Activated CD8-positive, alpha-beta memory T cell treated with anti-CD3 and anti-CD28 coated beads for 48 hours (primary cell): Measurements from ENCODE around the gene SEC22B.
"Not testable (repeated sequence)": the region's sequence is repeated elsewhere in the genome, so short reads cannot be mapped to it uniquely, and the experiment has no call there.

Experiments
- DNase-seq, 3 experiments: peaks; one replicate each; pipeline ENCODE4 v3.0.0-alpha.2; 2020; ENCODE audit warnings: low read depth in 2 of 3, low spot score in 2 of 3

SEC22B gene

DNA sequence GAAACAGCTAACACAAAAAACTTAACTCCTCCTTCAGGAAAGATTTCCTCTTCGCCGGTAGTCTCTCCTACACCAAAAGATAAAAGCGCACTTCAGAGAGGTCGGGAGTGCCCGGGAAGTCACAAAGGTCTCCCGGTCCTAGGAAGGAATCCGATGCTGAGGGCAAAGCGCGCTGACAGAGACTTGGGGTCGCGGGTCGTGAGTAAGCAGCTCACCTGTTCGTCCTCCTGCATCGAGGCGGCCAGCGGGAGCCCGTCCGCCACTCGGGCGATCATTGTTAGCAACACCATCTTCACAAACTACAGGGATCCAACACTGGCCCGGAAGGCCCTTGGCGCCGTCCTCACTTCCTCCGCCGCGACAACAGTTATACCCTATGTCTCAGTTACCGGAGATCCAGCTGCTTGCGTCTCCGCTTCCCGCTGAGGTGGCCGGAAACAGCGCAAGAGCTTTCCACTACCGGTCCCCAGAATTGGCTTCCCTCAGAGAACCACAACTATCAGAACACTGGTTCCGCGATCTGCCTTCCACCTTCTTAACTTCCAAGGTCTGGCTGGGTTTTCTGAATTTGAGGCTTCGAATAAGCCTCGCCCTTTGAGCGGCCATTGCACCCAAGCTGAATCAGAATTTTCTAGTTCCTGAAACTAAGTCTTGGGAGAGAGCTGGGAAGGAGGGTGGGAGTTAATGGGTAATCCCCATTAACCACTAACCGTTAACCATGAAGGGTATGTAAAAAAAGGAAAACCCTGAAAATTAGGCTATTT is at the start of gene SEC22B:
Gene SEC22B, minus strand, starts transcription at position 429 of the 764 bp plus-strand sequence. Its CDS starts 139 bp downstream, at position 290.
- DNase-seq = peak; percentile 68 to 74 (median 68)

DNA sequence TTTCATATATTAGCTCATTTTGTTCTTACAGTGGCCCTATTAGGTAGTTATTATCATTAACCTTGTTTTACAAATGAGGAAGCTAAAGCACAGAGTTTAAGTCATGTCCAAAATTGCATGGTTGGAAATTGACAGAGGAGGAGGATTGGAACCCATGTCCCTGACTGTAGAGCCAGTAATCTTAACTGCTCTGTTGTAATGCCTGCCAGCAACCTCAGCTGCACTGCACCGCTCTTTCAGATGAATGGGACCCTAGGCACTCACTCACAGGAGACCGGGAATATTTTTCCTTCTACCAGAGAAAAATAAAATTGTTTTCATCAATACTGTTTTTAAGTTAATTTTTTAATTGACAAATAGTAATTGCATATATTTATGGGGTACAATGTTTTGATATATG is 41.6 kb upstream of the SEC22B start:
- DNase-seq = not testable (repeated sequence)

DNA sequence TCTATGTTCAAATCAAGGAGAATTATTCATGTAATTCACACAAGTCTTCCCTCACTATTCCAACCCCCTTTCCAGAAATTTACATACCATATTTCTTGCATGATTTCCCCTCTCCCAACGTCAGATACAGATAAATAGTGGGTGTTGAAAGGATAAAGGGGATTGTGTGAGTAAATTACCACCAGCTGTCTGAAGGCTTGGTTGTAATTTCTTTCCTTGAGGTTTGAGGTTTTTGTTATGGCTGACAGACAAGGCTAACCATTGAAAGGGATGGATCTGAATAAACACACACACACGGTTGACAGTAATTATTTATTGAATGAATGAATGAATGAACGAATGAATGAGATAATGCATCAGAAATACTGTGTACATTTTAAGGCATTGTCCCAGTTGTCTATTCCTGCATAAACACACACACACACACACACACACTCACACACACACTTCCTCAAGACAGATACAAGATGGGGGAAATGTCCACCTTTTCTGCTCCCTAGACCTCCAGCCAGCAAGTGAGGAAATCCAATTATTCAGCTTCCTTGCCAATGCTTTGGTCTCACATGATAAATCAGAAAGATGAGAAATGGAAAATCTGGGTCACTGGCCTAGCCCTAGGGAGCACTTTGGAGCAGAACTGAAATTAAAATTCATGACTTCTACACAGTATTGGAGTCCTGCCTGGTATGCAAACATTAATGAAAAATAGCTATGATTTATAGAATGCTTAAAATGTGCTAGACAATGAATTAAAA is 41.0 kb upstream of the SEC22B start:
- DNase-seq = not testable (repeated sequence)

DNA sequence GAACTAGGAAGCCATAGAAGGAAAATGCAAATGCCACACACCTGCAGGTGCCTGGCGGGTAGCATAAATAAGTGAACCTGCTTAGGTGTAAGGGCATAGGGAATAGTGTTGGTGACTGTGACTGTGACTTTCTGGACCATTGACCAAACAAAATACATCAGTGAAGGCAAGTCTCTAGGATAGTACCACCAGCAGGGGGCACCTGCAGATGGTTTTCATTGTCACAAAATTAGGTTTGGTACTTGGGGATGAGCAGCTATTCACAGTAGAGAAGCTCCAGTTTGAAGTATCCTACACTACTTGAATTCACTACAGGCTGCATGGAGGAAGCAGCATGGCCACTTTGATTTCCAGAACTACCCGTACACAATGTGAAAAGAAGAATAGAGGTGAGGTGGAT is 37.3 kb upstream of the SEC22B start:
- not testable (repeated sequence) for DNase-seq

DNA sequence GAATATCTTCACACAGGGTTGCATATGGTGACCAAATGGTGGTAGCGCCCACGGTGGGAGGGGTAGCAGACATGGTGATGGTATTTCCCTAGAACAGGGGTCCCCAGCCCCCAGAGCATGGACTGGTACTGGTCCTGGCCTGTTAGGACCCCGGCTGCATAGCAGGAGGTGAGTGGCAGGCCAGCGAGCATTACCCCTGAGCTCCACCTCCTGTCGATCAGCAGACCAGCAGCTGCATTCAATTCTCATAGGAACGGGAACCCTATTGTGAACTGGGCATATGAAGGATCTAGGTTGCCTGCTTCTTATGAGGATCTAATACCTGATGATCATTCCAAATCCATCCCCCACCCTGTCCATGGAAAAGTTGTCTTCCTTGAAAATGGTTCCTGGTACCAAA is 34.4 kb upstream of the SEC22B start:
- not testable (repeated sequence) for DNase-seq

DNA sequence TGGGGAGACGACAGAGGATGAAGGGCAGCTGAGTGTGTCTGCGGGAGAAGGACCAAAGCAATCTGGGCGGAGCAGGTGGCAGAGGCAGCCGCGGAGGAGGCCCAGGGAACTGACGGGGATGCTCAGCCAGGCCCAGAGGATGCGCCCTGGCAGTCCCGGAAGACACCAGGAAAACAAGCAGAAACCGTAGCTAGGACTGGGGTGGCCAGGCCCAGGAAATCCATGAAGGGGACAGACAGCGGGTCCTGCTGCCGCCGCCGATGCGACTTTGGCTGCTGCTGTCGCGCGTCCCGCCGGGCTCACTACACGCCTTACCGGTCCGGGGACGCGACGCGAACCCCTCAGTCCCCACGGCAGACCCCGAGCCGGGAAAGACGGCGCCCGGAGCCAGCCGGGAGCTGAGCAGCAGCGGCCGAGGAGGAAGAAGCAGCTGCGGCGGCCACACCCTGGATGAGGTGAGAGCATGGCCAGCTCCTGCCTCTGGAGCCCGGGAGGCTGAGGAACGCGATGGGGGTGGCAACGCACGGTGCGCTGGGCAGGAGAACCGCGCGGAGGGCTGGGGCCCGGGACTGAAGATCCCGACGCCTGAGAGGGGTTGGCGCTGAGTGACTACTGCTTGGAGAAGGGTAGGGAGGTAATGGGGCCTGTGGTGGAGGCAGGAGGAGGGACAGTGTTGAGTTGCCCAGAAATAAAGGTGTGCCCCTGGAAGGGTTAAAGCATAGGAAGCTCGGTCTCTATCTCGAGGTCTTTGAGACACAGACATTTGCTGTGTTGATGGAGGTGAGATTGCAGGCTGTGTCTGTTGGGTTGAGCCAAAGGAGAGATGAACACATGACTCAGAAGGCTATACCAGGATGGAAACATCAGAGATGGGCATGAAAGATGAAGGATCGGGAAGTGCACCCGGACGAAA is 20.8 kb upstream of the SEC22B start:
- not testable (repeated sequence) for DNase-seq

DNA sequence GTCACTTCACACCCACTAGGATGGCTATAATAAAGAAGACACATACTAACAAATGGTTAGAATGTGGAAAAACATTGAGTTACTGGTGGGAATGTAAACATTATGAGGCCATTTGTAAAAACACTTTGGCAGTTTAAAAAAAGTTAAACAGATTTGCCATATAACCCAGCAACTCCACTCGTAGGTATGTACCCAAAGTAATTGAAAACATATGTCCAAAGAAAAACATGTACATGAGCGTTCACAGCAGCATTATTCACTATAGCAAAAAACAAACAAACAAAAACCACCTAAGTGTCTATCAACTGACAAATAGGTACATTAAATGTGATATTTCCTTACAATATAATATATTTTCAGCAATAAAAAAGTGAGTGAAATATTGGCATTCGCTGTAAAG is 12.3 kb upstream of the SEC22B start:
- DNase-seq = not testable (repeated sequence)

DNA sequence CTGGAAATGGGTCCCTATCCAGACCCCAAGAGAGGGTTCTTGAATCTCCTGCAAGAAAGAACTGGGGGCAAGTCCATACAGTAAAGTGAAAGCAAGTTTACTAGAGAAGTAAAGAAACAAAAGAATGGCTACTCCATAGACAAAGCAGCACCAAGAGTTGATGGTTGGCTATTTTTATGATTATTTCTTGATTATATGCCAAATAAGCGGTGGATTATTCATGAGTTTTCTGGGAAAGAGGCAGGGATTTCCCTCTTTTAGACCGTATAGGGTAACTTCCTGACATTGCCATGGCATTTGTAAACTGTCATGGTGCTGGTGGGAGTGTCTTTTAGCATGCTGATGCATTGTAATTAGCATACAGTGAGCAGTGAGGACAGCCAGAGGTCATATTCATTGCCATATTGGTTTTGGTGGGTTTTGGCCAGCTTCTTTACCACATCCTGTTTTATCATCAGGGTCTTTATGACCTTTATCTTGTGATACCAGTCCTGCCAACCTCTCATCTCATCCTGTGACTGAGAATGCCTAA is 5.9 kb upstream of the SEC22B start:
- DNase-seq = not testable (repeated sequence)

DNA sequence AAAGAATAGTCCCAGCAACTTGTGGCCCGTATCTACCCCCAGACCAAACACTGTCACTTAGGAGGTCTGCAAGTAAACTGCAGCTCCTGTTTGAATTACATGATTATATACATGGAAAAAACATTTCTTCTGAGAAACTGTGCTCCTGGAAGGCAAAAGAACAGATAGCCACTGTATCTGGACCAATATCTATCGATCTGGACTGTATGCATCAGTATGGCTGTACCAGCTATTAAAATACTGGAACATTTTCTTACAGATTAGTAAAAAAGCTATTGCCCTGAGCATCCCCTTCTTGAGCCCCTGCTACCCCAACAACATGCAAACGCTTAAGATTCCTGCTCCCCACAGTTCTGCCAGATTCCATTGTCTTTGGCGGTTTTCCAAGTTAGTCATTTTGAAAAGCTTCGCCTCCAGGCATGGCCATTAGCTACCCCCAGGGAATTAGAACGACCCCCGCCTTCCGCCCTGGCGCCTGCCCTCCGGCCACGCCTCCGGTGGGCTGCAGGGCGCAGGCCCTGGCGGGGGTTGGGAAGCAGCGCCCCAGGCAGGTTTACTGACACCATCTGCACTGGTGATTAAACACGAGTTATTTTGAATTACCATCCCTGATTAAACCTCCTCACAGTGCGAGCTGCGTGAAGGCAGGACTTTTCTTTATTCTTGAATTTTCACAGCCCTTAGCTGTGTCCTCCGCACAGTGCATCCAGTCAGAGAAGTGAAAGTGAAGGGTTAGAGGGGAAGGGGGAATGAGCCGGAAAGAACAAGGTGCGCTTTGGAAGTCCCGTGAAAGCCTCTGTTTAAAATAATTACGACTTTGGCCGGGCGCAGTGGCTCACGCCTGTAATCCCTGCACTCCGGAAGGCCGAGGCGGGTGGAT is 3.7 kb upstream of the SEC22B start:
- not testable (repeated sequence) for DNase-seq

DNA sequence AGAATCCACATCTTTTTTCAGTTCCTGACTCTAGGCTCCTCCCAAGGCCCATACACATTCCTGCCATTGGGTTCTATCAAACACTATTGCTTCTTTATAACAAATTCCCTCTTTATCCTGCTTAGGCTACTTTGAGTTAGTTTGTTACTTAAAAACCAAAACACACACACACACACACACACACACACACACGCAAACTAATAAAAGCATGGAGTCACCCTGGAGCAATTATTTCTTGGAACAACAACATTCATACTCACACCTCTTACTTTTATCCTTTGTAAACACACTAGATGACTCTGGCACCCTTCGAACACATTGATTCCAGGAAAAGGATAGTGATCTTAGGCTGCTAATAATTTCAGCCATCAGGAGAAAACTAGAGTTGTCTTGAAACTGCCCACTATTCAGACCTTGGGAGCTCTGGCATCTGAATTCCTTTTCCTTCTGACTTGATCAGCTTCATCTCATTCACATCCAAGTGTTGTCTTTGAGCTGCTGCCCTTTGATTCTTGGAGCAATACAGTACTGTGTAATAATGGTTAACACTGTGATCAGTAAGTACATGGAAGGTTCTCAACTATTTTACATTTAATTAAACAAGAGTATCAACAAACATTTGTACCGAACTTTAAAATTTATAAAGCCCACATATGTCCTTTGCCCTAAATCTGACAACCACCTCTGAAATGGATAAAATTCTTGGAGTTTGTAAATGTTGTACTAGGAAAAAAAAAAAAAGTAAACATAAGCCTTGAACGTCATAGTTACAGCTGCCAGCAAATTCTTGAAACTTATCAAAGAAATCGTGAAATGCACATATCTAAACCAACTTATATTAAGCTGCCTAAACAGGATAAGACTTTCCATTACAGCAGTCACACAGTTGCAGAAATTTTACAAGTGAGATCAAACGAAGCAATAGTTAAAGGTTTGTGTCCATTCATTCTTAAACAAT is 2.8 kb upstream of the SEC22B start:
- DNase-seq = no peak

DNA sequence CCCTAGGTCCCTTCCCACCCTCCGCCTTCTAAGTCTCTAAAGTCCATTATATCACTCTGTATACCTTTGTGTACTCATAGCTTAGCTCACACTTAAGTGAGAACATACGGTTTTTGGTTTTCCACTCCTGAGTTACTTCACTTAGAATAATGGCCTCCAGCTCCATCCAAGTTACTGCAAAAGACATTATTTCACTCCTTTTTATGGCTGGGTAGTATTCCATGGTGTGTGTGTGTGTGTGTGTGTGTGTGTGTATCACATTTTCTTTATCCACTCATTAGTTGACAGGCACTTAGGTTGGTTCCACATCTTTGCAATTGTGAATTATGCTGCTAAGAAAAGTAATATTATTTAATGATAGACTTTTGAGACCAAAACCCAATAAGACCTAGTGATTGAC is 1.7 kb upstream of the SEC22B start:
- not testable (repeated sequence) for DNase-seq

DNA sequence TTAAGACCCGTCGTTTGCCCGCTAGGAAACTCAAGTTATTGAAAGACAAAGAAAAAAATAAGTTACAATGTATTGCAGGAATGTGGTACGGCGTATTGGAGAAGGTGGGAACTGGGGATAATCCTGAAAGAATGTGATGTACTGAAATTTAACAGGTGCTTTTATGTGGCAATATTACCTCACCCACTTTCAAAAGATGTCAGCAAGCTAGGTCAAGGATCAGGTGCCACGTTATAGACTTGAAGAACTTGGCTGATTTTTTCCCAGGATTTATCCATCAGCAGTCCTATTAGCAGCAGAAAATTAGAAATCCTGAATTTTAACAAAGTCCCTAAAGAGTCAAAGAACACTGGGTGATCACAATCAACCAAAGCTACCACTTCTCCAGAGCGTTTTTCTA is 632 bp downstream of the SEC22B start:
- DNase-seq = not testable (repeated sequence)

DNA sequence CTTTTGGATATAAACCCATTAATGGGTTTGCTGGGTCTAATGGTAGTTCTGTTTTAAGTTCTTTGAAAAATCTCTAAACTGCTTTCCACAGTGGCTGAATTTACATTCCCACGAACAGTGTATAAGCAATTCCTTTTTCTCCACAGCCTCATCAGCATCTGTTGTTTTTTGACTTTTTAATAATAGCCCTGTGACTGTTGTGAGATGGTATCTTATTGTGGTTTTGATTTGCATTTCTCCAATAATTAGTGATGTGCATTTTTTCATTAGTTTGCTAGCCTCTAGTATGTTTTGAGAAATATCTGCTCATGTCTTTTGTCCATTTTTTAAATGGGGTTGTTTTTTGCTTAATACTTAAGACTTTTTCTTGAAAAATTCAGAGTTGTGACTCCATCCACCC is 11.6 kb downstream of the SEC22B start:
- DNase-seq = not testable (repeated sequence)

DNA sequence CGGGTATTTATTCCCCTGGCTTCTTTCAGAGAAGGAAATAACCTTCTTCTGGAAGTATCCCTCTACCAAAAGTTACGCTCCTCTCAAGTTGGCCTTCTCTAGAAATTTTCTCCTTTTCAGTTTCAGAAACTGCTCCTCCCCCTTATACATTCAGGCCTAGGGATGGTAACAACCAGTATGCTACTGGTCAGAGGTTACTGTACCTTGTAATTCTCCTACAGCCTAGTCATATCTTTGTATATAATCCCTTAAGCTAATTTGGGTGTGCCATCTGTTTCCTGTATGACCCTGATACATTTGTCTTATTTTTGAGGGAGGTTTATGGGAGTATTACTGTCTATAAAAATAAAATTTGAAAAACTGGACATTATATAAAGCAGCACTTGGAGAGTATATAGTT is 14.3 kb downstream of the SEC22B start:
- DNase-seq = not testable (repeated sequence)

DNA sequence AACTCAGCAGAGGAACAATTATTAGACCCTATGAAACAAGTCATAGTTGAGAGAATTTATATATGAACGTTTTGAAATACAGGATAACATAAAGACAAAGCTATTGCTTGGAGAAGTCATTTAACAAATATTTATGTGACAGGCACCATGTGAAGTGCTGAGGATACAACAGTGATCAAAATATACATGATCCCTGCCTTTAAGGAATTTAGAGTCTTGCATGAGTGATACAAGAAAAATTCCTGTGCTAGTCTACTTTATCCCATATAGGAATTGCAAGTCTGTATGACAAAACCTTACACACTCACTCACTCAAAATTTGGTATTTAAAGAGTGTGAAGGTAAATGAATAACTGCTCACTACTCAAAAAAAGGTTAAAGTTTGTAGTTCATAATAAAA is 17.8 kb downstream of the SEC22B start:
- DNase-seq = not testable (repeated sequence)

DNA sequence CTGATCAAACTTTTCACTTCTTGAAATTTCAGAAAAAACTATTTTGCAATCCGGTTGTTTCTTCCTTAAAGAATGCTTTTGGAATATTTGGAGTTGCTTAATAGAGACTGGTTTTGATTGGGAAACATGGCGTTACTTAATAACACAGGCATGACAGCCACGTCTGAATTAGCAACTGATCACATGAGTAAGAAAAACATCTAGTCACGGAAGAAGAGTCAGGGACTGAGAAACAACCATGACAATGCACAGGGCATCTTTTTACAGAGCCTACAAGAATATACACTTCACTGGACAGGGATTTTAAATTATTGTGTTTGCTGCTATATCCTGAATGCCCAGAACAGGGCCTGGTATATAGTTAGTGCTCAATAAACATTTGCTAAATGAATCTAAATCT is 18.2 kb downstream of the SEC22B start:
- DNase-seq = not testable (repeated sequence)

DNA sequence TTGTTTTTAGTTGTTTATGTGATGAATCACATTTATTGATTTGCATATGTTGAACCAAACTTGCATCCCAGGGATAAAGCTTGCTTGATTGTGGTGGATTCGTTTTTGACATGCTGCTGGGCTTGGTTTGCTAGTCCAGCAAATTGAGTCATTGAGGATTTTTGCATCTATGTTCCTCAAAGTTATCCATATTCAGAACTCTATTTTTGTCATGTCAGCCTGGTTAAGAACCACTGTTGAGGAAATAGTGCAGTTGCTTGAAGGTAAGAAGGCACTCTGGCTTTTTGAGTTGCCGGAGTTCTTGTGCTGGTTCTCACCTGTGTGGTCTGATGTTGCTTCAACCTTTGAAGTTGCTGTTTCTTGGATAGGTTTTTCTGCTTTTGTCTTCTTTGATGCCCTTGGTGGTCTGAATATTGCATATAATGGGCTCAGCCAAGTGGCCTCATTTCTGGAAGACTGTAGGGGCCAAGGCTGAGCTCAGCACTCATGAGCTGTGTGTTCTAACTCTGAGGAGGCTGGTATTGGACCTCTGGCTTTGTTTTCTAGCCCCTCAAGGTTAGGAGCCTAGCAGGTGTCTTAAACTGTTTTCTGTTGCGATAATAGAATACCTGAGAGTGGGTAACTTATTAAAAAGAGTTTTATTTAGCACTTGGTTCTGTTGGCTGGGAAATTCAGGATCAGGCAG is 26.0 kb downstream of the SEC22B start:
- DNase-seq = not testable (repeated sequence)

DNA sequence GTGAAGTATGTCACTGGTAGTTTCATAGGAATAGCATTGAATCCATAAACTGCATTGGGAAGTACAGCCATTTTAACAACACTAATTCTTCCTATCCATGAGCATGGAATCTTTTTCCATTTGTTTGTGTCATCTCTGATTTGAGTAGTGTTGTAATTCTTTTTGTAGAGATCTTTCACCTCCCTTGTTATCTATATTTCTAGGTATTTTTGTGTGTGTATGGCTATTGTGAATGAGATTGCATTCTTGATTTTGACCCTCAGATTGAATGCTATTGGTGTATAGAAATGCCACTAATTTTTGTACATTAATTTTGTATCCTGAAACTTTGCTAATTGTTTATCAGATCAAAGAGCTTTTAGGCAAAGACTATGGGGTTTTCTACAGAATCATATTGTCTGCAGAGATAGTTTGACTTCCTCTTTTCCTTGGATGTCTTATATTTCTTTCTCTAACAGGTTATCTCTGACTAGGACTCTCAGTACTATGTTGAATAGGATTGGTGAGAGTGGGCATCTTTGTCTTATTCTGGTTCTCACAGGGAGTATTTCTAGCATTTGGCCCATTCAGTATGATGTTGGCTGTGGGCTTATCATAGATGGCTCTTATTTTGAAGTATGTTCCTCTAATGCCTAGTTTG is 26.8 kb downstream of the SEC22B start:
- DNase-seq = not testable (repeated sequence)
